ENCODE results near the gene CCT8.
A peak's percentile ranks its signal among the peaks of the same experiment; 100 is the strongest.

The CCT8 gene

DNA sequence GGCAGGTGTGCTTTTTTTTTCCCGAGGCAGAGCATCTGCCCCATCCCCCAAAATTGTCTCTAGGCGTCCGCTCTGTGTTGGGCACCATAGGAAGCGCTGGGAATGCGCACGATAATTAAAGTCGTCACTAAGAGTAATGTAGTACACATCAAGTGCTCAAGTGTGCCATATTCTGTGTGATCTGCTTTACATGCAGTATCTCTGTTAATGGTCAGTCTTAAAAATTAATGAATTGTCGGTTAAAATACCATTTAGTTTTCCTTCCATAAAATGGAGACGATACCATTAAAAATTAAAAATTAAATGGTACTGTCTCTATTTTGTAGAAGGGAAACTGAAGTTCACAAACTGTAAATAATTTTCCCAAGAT is 544 bp upstream of the CCT8 start:
- no peak for TF ChIP-seq JUND (IDR thresholded peaks at IDR 0.05; ENCODE audit: low read depth)
- DNase-seq (ENCODE audit: low read depth in 1 of 2, low spot score in 1 of 2) = peak in 1 of 2 experiments; percentile 21
- in situ Hi-C loops (cut with HindIII; ENCODE audit: low pct_unique_long_range_greater_than_20kb, low sequenced_read_pairs) = no loop called here

DNA sequence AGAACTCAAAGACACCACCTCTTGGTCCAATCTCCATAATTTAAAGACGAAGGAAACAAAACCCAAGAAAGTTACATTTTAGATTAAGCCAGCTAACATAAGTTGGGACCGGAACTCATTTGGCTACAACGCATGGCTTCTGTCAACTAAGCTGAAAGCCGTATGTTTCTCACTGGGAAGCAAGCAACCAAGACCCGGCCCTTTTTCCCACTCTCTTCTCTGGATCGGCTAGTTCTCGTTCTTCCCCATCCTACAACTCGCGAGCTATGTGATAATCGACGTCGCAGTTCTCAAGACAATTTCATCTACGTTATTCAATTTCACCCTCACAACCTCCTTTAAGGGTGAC is 601 bp downstream of the CCT8 start:
- peak in 1 of 2 experiments; percentile 25 for DNase-seq (ENCODE audit: low read depth in 1 of 2, low spot score in 1 of 2)

DNA sequence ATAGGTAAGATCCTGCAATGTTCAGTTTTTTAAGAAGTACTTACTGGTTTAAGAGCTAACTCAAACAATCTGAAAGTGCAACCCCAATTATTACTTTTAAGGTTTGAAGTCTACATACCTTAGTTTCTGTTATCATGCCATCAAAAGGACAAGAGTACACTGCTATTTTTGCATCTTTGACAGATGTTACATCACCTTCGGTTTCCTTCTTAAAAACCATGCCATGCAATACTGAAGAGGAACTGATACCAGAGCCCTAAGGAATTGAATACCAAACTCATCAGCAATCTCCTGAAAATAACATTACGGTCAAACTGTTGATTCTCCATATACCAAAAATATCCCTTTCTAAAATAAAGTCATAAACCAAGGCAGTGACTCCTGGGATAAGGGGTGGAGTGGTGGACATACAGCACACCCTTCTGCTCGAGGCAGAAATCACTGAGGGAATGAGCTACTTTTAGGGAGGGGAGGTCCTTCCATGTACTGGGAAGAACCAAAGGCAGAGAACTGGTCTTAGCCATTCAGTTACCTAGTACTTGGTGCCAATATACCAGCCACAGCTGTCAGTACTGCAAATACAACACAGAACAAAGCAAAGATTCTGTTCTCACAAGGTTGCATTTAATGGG is 8.5 kb downstream of the CCT8 start:
- TF ChIP-seq JUND (IDR thresholded peaks at IDR 0.05; ENCODE audit: low read depth) = no peak
- in situ Hi-C loops (cut with HindIII; ENCODE audit: low pct_unique_long_range_greater_than_20kb, low sequenced_read_pairs) = no loop called here
- DNase-seq (ENCODE audit: low read depth in 1 of 2, low spot score in 1 of 2) = no peak

More for the DNA sequence above, 601 bp downstream of the CCT8 start:
- TF ChIP-seq JUND (IDR thresholded peaks at IDR 0.05; ENCODE audit: low read depth) = no peak
- in situ Hi-C loops (cut with HindIII; ENCODE audit: low pct_unique_long_range_greater_than_20kb, low sequenced_read_pairs) = no loop called here

DNA sequence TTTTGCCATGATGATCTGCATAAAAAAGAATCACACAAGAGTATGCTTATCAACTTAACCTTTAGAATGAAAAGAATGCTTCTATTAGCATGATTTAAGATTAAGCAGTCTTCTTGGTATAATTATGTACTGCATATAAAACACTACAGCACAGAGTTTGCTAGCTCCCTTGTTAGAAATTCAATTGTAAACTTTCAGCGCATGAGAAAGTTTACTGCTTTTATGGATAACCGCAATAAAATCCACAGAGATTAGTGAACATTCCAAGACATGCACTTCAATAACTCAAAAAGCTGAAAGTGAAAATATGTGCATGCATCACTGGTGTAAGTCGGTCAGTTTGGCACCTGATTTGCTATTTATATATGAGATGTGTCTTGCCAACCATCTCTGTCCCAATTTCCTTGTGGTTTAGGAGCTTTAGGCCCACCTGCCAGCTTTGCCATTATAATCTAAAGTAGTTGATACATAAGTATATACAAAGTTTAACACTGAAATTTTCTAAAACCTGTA is 16.9 kb downstream of the CCT8 start:
- TF ChIP-seq JUND (IDR thresholded peaks at IDR 0.05; ENCODE audit: low read depth) = no peak
- in situ Hi-C loops (cut with HindIII; ENCODE audit: low pct_unique_long_range_greater_than_20kb, low sequenced_read_pairs) = no loop called here

DNA sequence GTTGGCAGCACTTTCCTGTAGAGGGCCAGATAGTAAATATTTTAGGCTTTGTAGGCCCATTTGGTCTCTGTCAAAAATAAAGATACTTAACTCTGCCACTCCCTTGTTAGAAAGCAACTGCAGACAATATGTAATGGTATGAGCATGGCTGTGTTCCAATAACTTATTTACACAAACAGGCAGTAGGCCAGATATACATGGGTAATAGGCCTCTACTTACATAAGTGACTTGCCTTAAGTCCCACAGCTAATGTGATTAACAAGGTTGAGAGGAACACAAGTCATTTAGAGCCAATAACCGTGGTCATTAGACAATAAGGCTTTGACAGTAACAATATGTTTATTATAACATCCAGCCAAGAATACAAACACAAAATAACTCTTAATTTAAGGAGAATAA is 17.4 kb downstream of the CCT8 start:
- in situ Hi-C loops (cut with HindIII; ENCODE audit: low pct_unique_long_range_greater_than_20kb, low sequenced_read_pairs) = no loop called here
- peak in 1 of 2 experiments; percentile 40 for DNase-seq (ENCODE audit: low read depth in 1 of 2, low spot score in 1 of 2)
- TF ChIP-seq JUND (IDR thresholded peaks at IDR 0.05; ENCODE audit: low read depth) = no peak

More for the DNA sequence above, 16.9 kb downstream of the CCT8 start:
- DNase-seq (ENCODE audit: low read depth in 1 of 2, low spot score in 1 of 2) = no peak

DNA sequence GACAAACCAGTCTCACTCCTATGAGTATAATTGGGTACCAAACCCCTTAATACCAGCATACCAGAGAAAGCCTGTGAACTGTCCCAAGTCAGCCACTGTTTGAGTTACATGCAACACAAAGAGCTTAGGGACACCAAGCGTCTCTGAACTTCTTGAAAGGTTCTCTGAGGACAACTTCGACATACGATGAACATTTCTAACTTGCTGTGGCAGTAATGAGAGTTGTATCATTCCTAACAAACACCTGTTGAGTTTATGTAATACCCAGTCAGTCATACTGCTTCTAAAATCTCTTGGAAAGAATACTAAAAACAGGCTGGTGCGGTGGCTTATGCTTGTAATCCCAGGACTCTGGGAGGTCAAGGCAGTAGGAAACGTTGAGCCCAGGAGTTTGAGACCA is 18.4 kb downstream of the CCT8 start:
- no peak for TF ChIP-seq JUND (IDR thresholded peaks at IDR 0.05; ENCODE audit: low read depth)
- in situ Hi-C loops (cut with HindIII; ENCODE audit: low pct_unique_long_range_greater_than_20kb, low sequenced_read_pairs) = no loop called here
- DNase-seq (ENCODE audit: low read depth in 1 of 2, low spot score in 1 of 2) = no peak

DNA sequence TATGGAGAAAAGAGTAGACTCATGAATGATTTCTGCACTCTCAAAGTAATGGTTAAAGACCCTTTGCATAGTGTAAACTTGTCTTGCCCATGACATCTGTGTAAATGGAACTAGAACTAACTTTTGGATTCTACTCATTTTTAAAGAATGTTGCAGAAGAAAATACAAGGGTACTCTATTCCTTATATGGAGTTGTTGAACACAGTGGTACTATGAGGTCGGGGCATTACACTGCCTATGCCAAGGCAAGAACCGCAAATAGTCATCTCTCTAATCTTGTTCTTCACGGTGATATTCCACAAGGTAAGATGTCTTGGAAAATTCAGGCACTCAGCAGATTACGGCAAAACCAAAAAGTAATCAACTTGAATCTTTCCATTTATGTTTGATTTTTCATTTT is 19.8 kb downstream of the CCT8 start:
- no peak for TF ChIP-seq JUND (IDR thresholded peaks at IDR 0.05; ENCODE audit: low read depth)
- in situ Hi-C loops (cut with HindIII; ENCODE audit: low pct_unique_long_range_greater_than_20kb, low sequenced_read_pairs) = no loop called here
- DNase-seq (ENCODE audit: low read depth in 1 of 2, low spot score in 1 of 2) = no peak

DNA sequence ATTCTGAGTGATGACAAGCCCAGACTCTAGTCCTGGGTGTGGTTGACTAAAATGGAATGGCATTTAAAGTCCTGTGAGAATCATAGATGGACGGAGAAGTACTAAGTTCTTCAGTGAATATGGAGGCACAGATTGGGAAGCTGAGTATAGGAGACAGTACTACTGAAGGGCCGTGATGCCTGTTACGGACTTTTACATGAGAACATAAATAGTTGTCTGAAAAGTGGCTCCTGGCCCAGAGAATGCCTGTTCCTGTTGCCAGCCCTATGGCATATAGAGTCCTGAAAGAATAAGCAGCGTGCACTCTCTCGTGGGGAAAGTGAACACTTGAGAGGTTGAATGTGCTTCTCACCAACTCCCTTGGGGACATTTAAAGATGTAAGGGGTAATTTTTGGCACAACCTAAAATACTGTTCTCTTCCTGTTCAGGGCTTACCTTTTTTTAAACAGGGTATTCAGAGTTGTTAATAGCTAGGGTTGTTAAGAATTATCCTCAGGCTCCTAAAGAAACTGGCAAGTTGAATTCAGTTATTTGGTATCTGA is 20.4 kb downstream of the CCT8 start:
- no peak for DNase-seq (ENCODE audit: low read depth in 1 of 2, low spot score in 1 of 2)
- no peak for TF ChIP-seq JUND (IDR thresholded peaks at IDR 0.05; ENCODE audit: low read depth)
- in situ Hi-C loops (cut with HindIII; ENCODE audit: low pct_unique_long_range_greater_than_20kb, low sequenced_read_pairs) = no loop called here

DNA sequence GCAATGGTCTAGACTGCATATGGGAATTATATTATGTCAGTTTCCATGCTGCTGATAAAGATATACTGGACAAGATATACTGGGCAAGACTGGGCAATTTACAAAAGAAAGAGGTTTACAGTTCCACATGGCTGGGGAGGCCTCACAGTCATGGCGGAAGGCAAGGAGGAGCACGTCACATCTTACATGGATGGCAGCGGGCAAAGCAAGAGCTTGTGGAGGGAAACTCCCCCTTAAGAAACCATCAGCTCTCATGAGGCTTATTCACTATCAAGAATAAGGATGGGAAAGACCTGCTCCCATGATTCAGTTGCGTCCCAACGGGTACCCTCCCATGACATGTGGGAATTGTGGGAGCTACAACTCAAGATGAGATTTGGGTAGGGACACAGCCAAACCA is 21.2 kb downstream of the CCT8 start:
- TF ChIP-seq JUND (IDR thresholded peaks at IDR 0.05; ENCODE audit: low read depth) = no peak
- DNase-seq (ENCODE audit: low read depth in 1 of 2, low spot score in 1 of 2) = no peak
- in situ Hi-C loops (cut with HindIII; ENCODE audit: low pct_unique_long_range_greater_than_20kb, low sequenced_read_pairs) = no loop called here

DNA sequence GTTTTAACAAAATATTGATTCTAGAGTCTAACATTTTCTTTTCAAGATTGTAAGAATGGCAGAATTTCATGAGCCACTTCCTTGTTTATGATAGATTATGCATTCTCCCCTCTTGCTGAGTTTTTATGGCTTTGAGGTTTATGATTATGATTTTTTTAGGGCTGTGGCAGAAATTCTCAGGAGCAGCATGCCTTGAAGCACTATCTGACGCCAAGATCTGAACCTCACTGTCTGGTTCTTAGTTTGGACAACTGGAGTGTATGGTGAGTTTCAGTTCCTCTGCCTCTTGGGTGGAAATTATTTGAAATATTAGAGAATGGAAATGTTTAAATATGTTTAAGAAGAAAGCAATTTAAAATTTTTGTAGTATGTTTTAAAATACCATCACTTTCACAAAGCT is 38.8 kb downstream of the CCT8 start:
- DNase-seq (ENCODE audit: low read depth in 1 of 2, low spot score in 1 of 2) = no peak
- TF ChIP-seq JUND (IDR thresholded peaks at IDR 0.05; ENCODE audit: low read depth) = no peak
- in situ Hi-C loops (cut with HindIII; ENCODE audit: low pct_unique_long_range_greater_than_20kb, low sequenced_read_pairs) = no loop called here

DNA sequence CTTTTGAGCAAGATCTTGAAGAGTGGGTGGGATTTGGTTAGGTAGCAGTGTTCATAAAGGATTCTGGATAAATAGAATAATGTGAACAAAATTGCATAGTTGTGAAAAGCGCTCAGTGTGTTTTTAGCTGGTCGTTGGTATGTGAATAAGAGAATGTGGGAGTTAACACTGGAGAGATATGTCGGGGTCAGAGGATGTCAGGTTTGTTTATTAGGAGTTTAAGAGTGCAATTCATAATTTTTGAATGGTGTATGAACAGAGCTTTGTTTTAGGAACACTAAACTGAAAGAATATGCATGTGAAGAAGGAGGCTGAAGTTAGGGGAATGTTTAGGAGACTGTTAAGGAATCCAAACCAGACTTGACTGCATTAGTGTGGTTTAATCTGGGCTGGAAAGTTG is 39.6 kb downstream of the CCT8 start:
- no peak for DNase-seq (ENCODE audit: low read depth in 1 of 2, low spot score in 1 of 2)
- TF ChIP-seq JUND (IDR thresholded peaks at IDR 0.05; ENCODE audit: low read depth) = no peak
- in situ Hi-C loops (cut with HindIII; ENCODE audit: low pct_unique_long_range_greater_than_20kb, low sequenced_read_pairs) = no loop called here

DNA sequence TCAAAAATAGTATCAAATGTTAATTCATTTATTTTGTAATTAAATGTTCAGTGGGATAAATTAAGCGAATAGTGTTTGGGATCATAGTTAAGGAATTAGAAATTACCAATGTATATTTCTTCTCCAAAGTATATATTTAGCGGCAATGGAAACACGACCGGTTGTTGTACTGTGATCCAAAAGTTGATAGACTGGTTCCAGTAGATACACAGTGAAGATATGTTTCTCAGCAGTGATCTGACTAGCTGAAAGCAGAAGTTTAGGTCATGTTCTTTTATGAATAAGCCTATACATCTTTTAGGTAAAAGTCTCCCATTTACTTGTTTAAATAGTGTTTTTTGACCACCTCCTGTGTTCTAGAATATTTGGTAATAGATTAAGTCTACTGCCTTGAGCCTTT is 40.1 kb downstream of the CCT8 start:
- in situ Hi-C loops (cut with HindIII; ENCODE audit: low pct_unique_long_range_greater_than_20kb, low sequenced_read_pairs) = no loop called here
- peak in 1 of 2 experiments; percentile 24 for DNase-seq (ENCODE audit: low read depth in 1 of 2, low spot score in 1 of 2)
- no peak for TF ChIP-seq JUND (IDR thresholded peaks at IDR 0.05; ENCODE audit: low read depth)

DNA sequence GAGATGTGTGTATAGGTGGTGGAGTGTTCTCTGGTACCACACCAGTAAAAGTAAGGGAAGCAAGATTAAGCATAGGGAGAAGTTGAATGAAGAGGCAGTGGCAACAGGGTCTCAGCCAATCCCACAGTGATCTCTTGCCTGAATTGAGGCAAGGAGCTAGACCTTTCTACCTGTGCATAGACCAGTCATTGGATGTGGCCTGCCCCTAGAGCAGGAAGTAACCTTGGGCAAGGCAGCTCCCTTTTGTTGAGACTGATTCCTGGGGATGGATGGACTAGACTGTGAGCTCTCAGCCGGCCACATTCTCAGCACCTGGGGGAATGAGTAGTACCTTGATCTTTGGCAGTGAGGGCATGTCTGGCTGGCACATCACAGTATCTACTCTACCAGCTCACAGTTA is 42.5 kb downstream of the CCT8 start:
- DNase-seq (ENCODE audit: low read depth in 1 of 2, low spot score in 1 of 2) = no peak
- TF ChIP-seq JUND (IDR thresholded peaks at IDR 0.05; ENCODE audit: low read depth) = no peak
- in situ Hi-C loops (cut with HindIII; ENCODE audit: low pct_unique_long_range_greater_than_20kb, low sequenced_read_pairs) = no loop called here

DNA sequence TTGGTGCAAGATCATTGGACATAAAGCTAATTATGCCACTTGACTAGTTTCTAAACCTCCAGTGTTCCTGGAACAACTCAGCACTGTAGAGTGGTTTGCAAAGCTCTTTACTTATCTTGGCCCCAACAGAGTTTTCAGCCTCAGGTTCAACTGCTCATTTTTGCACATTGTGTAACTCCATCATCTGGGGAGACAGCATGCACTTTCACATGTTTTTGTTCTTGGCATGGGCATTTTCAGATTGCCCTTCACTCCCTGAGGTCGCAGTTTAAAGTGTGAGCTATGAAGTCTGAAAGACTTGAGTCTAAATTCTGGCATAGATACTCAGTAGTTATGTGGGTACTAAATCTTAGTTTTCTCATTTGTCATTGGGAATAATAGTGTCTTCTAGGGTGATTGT is 43.9 kb downstream of the CCT8 start:
- no peak for DNase-seq (ENCODE audit: low read depth in 1 of 2, low spot score in 1 of 2)
- in situ Hi-C loops (cut with HindIII; ENCODE audit: low pct_unique_long_range_greater_than_20kb, low sequenced_read_pairs) = no loop called here
- TF ChIP-seq JUND (IDR thresholded peaks at IDR 0.05; ENCODE audit: low read depth) = no peak
